ENCODE measurements around the gene SLC66A2.

SLC66A2 gene

DNA sequence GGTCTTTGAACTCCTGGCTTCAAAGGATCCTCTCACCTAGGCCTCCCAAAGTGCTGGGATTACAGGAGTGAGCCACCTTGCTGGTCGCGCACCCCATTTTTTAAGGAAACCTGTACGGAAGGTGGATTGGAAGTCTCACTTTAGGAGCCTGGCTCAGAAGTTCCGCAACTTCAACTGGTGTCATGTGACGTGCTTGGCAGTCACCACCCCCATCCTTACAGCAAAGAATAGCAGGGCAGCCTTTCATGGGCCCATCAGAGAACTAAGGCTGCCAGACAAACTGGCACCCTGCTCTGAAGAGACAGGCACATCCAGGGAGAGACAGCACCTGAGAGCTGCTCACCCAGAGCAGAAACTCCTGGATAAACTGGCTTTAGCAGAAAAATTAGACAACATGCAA lies 3.3 kb upstream of the SLC66A2 start:
- Histone ChIP-seq H4K20me1 (ENCODE audit: insufficient read depth, low read length) (no peaks in the 10 kb centered on the region), H3K79me2 (ENCODE audit: insufficient read depth, low read length) (no peaks in the 10 kb centered on the region), H3K27me3 (ENCODE audit: insufficient read depth, low read length) (no peaks in the 10 kb centered on the region), H3K4me1 (ENCODE audit: insufficient read depth, low read length, severe bottlenecking) (peaks cover 27% of the 10 kb centered on the region), H3K9ac (ENCODE audit: low read length) (no peak overlapping the region), H2AFZ (ENCODE audit: low read length) (no peak overlapping the region), H3K36me3 (ENCODE audit: insufficient read depth, low read length) (no peaks in the 10 kb centered on the region), H3K27ac (ENCODE audit: low read depth, low read length, poor library complexity, severe bottlenecking) (no peak overlapping the region), H3F3A (ENCODE audit: insufficient read depth, low read length) (no peaks in the 10 kb centered on the region), H3K9me3 (ENCODE audit: low read length) (no peaks in the 10 kb centered on the region), H3K4me2 (ENCODE audit: low read length) (no peak overlapping the region), H3K9me2 (ENCODE audit: low read depth, low read length) (no peaks in the 10 kb centered on the region), H3K4me3 (ENCODE audit: low read depth, low read length, poor library complexity, severe bottlenecking) (no peak overlapping the region)
- TF ChIP-seq, protein P1, sequence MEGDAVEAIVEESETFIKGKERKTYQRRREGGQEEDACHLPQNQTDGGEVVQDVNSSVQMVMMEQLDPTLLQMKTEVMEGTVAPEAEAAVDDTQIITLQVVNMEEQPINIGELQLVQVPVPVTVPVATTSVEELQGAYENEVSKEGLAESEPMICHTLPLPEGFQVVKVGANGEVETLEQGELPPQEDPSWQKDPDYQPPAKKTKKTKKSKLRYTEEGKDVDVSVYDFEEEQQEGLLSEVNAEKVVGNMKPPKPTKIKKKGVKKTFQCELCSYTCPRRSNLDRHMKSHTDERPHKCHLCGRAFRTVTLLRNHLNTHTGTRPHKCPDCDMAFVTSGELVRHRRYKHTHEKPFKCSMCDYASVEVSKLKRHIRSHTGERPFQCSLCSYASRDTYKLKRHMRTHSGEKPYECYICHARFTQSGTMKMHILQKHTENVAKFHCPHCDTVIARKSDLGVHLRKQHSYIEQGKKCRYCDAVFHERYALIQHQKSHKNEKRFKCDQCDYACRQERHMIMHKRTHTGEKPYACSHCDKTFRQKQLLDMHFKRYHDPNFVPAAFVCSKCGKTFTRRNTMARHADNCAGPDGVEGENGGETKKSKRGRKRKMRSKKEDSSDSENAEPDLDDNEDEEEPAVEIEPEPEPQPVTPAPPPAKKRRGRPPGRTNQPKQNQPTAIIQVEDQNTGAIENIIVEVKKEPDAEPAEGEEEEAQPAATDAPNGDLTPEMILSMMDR (IDR thresholded peaks at IDR 0.05; ENCODE audit: low read length), result no peak
- no peak for TF ChIP-seq EZH2 (IDR thresholded peaks at IDR 0.05; ENCODE audit: borderline replicate concordance, low read length)

DNA sequence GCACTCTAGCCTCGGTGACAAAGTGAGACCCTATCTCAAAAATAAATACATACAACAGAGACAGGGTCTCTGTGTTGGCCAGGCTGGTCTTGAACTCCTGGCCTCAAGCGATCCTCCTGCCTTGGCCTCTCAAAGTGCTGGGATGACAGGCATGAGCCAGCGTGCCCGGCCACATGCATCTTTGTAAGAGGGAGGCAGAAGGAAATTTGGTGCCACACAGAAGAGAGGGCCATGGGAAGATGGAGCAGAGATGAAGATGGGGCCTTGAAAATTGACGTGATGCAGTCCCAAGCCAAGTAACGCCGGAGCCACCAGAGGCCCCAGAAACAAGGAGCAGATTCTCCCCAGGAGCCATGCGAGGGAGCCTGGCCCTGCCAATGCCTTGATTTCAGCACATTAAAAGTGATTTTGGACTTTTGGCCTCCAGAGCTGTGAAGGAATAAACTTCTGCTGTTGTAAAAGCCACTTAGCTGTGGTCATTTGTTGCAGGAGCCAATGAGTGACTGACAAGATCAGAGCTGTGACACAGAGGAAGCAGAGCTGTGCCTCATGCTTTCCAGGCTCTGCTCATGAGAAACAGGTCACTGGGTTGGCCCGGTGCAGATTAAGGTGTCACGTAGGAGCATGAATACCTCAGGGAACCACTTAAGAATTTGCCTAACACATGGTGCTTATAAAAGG lies 2.7 kb upstream of the SLC66A2 start:
- no peak overlapping the region for H3K9ac ChIP-seq (ENCODE audit: low read length)
- H3K36me3 ChIP-seq (ENCODE audit: insufficient read depth, low read length), result 0 out of 2 replicates have a peak, but pooled peaks cover under 1% of the 10 kb centered on the region
- no peaks in the 10 kb centered on the region for H3K27me3 ChIP-seq (ENCODE audit: insufficient read depth, low read length)
- H3K4me3 ChIP-seq (ENCODE audit: low read depth, low read length, poor library complexity, severe bottlenecking), result no peak overlapping the region
- H3K27ac ChIP-seq (ENCODE audit: low read depth, low read length, poor library complexity, severe bottlenecking), result no peak overlapping the region
- no peaks in the 10 kb centered on the region for H3K9me3 ChIP-seq (ENCODE audit: low read length)
- no peaks in the 10 kb centered on the region for H4K20me1 ChIP-seq (ENCODE audit: insufficient read depth, low read length)
- no peaks in the 10 kb centered on the region for H3K9me2 ChIP-seq (ENCODE audit: low read depth, low read length)
- no peak for TF ChIP-seq EZH2 (IDR thresholded peaks at IDR 0.05; ENCODE audit: borderline replicate concordance, low read length)
- TF ChIP-seq, protein P1 (IDR thresholded peaks at IDR 0.05; ENCODE audit: low read length), result no peak
- H3K4me2 ChIP-seq (ENCODE audit: low read length), result no peak overlapping the region
- no peak overlapping the region for H2AFZ ChIP-seq (ENCODE audit: low read length)
- no peaks in the 10 kb centered on the region for H3K79me2 ChIP-seq (ENCODE audit: insufficient read depth, low read length)
- no peaks in the 10 kb centered on the region for H3F3A ChIP-seq (ENCODE audit: insufficient read depth, low read length)
- H3K4me1 ChIP-seq (ENCODE audit: insufficient read depth, low read length, severe bottlenecking), result peaks cover 31% of the 10 kb centered on the region

DNA sequence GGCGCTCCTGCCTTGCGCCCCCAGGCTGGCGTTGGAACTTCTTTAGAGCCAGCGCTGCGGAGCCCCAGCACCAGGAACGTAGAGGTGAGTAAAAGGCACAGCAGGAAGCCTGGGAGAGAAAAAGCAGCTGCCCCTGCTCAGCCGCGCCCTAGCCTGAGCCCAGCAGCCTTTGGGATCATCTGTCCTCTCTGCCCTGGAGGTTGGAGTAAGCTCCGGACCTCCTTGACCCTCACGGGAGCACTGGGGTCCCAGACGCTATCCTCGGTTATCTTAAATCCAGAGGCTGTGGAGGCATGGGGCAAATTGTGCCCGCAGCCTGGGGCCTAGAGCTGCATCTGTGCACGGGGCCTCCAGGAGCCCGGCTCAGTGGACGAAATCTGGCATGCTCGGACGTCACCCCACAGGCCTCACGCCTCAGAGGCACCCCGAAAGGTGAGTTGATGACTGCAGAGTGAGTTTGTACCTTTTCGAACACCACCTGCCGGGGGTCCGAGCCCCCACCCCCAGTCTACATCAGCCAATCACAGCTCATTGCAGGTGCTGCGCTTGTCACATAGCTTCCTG lies 1.6 kb upstream of the SLC66A2 start:
- H3K79me2 ChIP-seq (ENCODE audit: insufficient read depth, low read length), result 0 out of 2 replicates have a peak, but pooled peaks cover 5% of the 10 kb centered on the region

More for the DNA sequence above, 1.6 kb upstream of the SLC66A2 start:
- TF ChIP-seq EZH2 (IDR thresholded peaks at IDR 0.05; ENCODE audit: borderline replicate concordance, low read length), result no peak
- TF ChIP-seq, protein P1 (IDR thresholded peaks at IDR 0.05; ENCODE audit: low read length), result no peak
- Histone ChIP-seq H3K9ac (ENCODE audit: low read length) (no peak overlapping the region), H3K36me3 (ENCODE audit: insufficient read depth, low read length) (0 out of 2 replicates have a peak, but pooled peaks cover 4% of the 10 kb centered on the region), H3K27ac (ENCODE audit: low read depth, low read length, poor library complexity, severe bottlenecking) (no peak overlapping the region), H3K4me1 (ENCODE audit: insufficient read depth, low read length, severe bottlenecking) (peaks cover 39% of the 10 kb centered on the region), H3F3A (ENCODE audit: insufficient read depth, low read length) (no peaks in the 10 kb centered on the region), H2AFZ (ENCODE audit: low read length) (no peak overlapping the region), H3K27me3 (ENCODE audit: insufficient read depth, low read length) (no peaks in the 10 kb centered on the region), H3K4me3 (ENCODE audit: low read depth, low read length, poor library complexity, severe bottlenecking) (no peak overlapping the region), H4K20me1 (ENCODE audit: insufficient read depth, low read length) (no peaks in the 10 kb centered on the region), H3K9me2 (ENCODE audit: low read depth, low read length) (no peaks in the 10 kb centered on the region), H3K4me2 (ENCODE audit: low read length) (no peak overlapping the region), H3K9me3 (ENCODE audit: low read length) (no peaks in the 10 kb centered on the region)
